ENCODE data around the gene LMTK3.

Gene LMTK3

DNA sequence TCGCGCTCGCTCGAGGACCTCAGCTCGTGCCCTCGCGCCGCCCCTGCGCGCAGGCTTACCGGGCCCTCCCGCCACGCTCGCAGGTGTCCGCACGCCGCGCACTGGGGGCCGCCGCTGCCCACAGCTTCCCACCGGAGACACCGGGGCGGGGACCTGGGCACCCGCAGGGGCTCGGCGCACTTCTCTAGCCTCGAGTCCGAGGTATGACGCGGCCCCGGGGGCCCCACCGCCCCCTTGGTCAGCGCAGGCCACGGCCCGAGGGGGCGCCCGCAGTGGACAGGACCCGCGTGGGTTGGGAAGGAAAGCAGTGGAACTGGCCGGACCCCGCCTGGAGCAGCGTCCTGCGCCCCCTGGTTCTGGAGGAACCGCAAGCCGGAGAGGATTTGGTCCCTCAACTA is 67.9 kb downstream of the LMTK3 start:
- DNase-seq = no peak

- no peak for DNase-seq
Measured at GRCh38 chr19:48443256-48443655, 68.4 kb downstream of the LMTK3 start.

- no peak for DNase-seq
Measured at GRCh38 chr19:48442116-48443035, 69.3 kb downstream of the LMTK3 start.

GRCh38 chr19:48441360-48442050 is 70.1 kb downstream of the LMTK3 start:
- DNase-seq = no peak

GRCh38 chr19:48436586-48436985 is 75.0 kb downstream of the LMTK3 start:
- no peak for DNase-seq
